NCI-H446 treated with DMSO at 0.1 percent for 48 hours (cell line): ENCODE data around the gene SRMS.
"Not testable (repeated sequence)": the region's sequence is repeated elsewhere in the genome, so short reads cannot be mapped to it uniquely, and the experiment has no call there.

Experiments used
- DNase-seq: peaks from one replicate; lab custom pipeline; 2025; lab: John Stamatoyannopoulos, UW

The SRMS gene

GRCh38 chr20:63566395-63567135 is 19.0 kb upstream of the SRMS start:
- DNase-seq = no peak

DNA sequence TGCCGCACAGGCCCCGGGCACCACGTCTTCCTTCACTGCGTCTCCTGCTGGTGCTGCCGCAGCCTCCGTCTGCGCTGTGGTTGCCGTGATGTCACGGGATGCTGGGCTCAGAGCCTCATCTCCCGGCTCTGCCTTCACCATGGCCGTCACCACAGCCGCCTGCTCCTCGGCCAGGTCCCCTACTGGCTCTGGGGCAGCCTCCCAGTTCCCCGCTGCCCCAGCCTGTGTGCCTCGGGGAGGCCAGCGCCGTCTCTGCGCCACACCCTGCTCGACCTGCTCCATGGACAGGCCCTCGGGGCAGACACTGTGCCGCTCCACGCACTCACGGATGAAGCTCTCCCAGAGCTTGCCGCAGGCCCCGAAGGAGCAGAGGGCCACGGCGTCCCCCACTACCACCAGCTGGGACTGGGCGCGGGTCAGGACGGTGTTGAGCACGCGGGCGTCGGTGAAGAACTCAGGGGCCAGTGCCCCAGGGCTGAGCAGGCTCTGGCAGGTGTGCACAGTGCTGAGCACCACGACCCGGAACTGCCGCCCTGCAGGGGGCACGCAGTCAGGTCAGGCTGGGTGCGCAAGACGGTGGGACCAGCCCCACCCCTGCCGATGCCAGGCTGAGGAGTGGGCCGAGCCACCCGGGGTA is 18.3 kb upstream of the SRMS start:
- no peak for DNase-seq

DNA sequence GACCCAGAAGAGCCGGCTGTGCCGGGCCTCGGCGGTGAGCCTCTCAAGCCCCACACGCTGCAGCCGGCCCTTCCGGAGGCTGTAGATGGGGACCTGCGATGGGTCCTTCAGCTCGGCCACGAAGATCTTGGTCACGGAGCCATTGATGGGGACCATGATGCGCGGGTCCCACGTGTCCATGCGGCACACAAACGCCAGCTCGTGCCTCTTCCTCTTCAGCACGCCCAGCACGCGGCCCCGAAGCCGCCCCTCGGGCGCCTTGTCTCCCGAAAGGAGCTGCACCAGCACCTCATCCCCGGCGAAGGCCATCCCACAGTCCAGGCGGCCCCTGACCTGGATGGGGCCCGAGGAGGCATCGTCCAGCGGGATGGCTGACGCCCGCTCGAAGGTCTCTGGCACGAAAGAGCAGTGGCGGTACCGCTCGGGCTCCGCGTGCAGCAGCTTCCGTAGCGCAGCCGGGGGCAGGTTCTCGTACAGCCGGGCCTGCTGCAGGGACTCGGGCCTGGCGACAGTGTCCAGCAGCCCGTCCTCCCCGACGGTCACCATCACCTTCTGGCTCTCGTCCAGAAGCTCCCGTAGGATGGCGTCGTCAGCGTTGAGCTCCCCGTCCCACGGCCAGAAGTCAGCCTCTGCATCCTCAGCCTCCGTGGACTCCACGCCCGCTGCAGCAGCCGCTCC is 17.6 kb upstream of the SRMS start:
- DNase-seq = no peak

DNA sequence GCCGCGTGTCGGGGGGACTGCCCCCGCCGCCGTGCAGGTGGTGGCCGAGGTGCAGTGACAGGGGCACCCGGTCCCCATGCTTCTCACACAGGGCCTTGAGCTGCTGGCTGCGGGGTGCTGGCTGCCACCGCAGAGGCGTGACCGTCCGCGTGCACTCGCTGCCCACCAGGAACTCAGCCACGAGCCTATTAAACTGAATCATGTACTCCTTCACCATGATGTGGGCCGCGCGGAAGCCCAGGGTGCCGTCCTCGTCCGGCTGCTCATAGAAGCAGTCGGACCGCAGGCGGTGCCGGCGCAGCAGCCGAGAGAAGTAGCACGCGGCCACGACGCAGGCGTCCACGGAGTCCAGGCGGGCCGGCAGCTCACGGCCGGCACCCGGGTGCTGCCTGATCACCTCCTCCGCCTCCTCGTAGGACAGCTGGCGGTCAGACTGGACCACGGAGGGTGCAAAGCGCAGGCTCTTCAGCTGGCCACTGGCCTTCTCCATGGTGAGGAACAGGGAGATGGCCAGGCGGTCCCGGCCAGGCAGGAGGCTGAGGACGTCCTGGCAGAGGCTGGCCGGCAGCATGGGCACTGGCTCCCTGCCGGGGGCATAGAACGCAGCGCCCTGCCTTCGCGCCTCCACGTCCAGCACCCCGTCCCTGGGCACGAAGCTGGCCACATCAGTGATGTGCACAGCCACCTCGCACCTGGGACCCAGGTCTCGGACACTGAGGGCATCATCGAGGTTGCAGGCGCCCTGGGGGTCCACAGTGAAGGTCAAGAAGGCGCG is 16.7 kb upstream of the SRMS start:
- DNase-seq = no peak

- no peak for DNase-seq
These were observed 15.8 kb upstream of the SRMS start for GRCh38 chr20:63563225-63563935.

- DNase-seq = no peak
These were observed 15.1 kb upstream of the SRMS start for GRCh38 chr20:63562461-63563224.

- DNase-seq = no peak
These were observed 14.3 kb upstream of the SRMS start for GRCh38 chr20:63561624-63562396.

DNA sequence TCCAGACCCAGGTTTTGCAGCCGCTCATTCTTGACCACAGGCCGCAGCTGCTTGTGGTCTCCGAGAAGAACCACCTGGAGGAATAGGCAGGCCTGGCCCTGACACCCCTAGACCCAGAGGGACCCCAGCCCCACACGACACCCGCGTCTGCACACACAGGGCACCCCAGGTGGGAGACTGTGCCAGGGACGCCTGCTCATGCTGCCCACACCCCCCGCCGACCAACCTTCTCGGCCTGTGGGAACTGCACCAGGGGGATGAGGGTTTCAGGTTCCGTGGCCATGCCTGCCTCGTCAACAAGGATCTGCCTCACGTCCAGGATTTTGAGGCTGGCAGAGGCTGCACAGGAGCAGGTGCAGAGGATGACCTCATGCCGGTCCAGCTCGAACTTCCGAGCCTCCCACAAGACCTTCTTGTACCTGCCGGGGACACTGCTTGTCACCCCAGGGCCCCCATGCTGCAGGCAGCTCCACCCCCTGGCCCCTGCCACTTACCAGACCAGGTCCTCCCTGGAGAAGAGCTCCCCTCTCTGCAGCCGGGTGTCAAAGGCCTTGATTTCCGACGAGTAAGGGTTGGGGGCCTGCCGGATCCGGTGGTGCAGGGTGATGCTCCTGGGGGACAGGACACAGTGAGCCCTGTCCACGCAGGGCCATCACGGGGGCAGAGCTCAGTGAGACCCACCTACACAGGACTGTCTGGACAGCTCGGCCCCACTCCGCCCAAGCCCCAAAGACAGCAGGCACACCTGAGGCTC is 13.5 kb upstream of the SRMS start:
- no peak for DNase-seq

DNA sequence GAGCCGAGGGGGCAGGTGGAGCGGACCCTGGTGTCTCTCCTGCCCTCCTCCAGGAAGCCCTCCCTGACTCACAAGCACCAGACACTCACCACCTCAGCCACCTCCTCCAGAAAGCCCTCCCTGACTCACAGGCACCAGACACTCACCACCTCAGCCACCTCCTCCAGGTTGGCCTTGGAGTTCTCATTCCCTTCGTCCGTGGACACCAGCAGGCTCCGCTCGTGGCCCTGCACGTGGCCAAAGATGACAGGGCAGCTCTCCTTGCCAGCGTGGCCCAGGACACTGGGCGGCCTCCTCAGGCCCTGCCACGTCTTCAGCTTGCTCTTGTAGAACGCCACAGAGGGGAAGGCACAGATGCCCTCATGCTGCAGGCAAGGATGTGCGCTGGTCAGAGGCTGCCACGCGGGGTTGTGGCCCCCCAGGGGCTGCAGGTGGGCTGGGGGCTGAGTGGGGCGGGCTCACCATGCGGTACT is 12.8 kb upstream of the SRMS start:
- no peak for DNase-seq

GRCh38 chr20:63559485-63560332 is 12.2 kb upstream of the SRMS start:
- not testable (repeated sequence) for DNase-seq

DNA sequence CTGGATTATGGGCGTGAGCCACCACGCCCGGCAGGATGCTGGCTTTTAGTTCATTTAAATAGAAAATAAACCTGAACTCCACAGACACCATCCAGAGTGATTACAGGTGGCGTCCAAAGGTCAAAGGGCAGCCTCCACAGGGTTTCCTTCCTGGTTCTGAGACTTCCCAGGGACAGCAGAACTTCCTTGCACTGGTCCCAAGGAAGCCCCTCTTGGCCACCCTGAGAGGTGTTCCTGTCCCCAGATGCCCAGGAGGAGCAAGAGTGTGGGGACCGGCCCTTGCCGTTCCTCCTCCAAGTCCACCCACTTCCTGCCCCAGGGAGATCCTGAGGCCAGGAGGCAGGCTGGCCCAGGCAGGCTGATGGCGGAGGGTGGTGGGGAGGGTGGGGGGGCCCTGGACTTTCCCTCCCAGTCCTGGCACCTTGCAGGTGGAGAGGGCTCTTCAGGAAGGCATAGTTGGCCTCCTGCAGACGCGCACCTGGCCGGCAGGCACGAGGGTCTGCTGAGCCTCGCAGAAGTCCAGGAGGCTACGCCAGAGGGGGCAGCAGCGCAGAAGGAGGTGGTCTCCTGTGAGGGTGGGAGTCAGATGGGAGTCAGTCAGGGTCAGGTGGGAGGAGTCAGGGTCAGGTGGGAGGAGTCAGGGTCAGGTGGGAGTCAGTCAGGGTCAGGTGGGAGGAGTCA is 11.4 kb upstream of the SRMS start:
- DNase-seq = no peak

- no peak for DNase-seq
These were observed 9.9 kb upstream of the SRMS start for GRCh38 chr20:63557481-63557891.

GRCh38 chr20:63556873-63557478 is 9.4 kb upstream of the SRMS start:
- DNase-seq = no peak

- no peak for DNase-seq
These were observed 8.3 kb upstream of the SRMS start for GRCh38 chr20:63555661-63556381.

DNA sequence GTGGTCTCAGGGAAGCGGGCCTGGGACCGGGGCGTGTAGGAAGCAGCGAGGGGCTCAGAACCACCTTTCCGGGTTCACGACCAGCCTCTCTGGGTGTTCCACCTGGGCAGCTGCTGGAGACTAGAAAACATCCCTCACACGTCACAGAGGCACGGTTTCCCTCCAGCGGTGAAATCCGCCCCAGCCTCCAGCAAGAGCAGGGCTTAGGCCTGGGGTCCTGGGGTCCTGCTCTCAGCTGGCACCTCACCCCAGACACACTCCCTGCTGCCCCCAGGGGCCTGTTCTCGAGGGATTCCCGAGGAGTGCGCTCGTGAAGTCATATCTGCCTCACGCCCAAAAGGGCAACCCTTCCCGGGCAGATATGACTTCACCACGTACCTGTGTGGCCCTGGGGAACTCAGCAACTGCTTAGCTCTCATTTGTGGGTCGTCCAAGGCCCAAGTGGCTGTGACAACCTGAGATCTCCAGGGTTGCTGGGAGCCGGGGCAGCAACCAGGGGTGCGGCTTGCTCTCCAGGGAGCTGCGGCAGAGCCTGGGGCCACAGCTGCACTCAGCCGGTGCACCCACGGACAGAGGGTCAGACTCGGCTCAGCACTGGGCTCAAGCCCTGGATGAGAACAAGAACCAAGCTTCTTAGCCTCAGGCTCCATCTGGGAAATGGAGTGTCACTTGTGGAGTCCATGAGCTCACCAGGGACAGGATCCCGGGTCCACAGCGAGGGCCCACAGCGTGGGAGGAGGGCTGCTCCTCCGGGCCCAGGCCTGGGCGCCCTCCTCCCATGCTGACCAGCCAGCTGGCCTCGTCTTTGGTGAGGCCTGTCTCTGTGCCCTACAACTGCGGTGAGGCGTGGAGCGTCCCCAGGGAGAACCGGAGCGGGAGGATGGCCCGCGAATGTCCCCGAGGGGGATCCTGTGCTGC is 7.1 kb upstream of the SRMS start:
- no peak for DNase-seq

DNA sequence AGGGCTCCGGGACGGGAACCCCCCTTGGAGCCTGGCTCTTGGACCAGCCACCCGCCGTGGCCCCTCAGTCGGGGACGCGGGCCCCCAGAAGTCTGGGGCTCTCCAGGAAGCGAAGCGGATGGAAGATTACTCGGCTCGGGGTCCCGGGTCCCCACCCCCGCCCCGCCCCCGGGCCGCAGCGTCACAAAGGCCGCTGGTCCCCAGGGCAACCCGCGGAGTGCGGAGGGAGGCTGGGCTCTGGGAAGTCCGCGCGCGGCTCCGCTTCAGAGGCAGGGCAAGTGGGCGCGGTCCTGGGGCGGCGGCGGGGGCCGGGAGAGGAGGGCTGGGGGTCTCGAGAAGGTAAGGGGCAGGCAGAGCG is 6.4 kb upstream of the SRMS start, which contains the start of gene FNDC11:
Gene FNDC11 (plus strand): TSS at position 227 of the 358 bp plus-strand sequence. CDS start 1,505 bp downstream, outside the sequence.
- no peak for DNase-seq
